GM12878 (cell line): ENCODE data around the gene PHLDB1. TPM values are rescaled to one million over a fixed set of nuclear protein-coding genes. Genes with fewer than 3 reads are reported as not detected.

ENCODE experiments used
- ATAC-seq: fragments of 200-7000 bp; cut with Tn5 transposase; 3 replicates; pipeline ENCODE4 v1.9.1; 2020; ENCODE audit warnings: mild to moderate bottlenecking, moderate library complexity
- BruUV-seq: library from RNA; stranded (reverse); fragments of 400-500 nt; replicated peaks from 2 replicates; lab custom pipeline; 2021; lab: Mats Ljungman, UMichigan
- CTCF ChIA-PET: fragments of 300-600 bp; sonication (Branson Sonifier 250); formaldehyde crosslinking; extraction: SDS; loops from one replicate; lab custom pipeline; 2021; ENCODE audit warnings: inconsistent platforms; lab: Yijun Ruan, JAX
- POLR2A ChIA-PET: fragments of 350-600 bp; formaldehyde crosslinking; extraction: SDS; loops from one replicate; lab custom pipeline; 2021; ENCODE audit warnings: inconsistent platforms; lab: Charles Lee
- RAD21 ChIA-PET: fragments of 300-600 bp; sonication (Branson Sonifier 250); formaldehyde crosslinking; loops from one replicate; lab custom pipeline; 2023; ENCODE audit warnings: antibody characterized with exemption; ENCODE audit not compliant: unreplicated experiment; lab: Charles Lee
- SMC1A ChIA-PET: fragments of 300-600 bp; sonication (Branson Sonifier 250); formaldehyde crosslinking; loops from one replicate; lab custom pipeline; 2023; ENCODE audit not compliant: unreplicated experiment, uncharacterized antibody; lab: Charles Lee
- DNase-seq: peaks from one replicate; pipeline ENCODE4 v3.0.0-alpha.2; 2011; ENCODE audit warnings: low read depth, low spot score
- FAIRE-seq: peaks from 3 replicates; lab custom pipeline; 2011; peaks lifted over from hg19 to GRCh38; lab: Jason Lieb, UNC
- H2AFZ ChIP-seq: 2 replicates; pipeline ENCODE4 v1.6.0; 2011; ENCODE audit warnings: low read depth, low read length, control low read depth; ENCODE audit not compliant: control insufficient read depth
- H3K27ac ChIP-seq: 2 replicates; pipeline ENCODE4 v1.5.1; 2011; ENCODE audit warnings: control low read depth; ENCODE audit not compliant: control insufficient read depth, insufficient read depth
- H3K27me3 ChIP-seq, 2 experiments: replicated peaks in 1 of 2; 2 replicates each; pipeline versions ENCODE4 v1.6.0 to v1.6.1; 2011; ENCODE audit warnings: low read length in 1 of 2; ENCODE audit not compliant: control insufficient read depth in 2 of 2, insufficient read depth in 2 of 2
- H3K36me3 ChIP-seq, 2 experiments: 2 replicates each; pipeline ENCODE4 v1.5.1; 2011; ENCODE audit warnings: low read length in 1 of 2; ENCODE audit not compliant: control insufficient read depth in 2 of 2, insufficient read depth in 2 of 2
- H3K4me1 ChIP-seq: 2 replicates; pipeline ENCODE4 v1.6.1; 2011; ENCODE audit warnings: mild to moderate bottlenecking, low read length, moderate library complexity, mixed read lengths; ENCODE audit not compliant: control insufficient read depth, insufficient read depth
- H3K4me2 ChIP-seq: 2 replicates; pipeline ENCODE4 v1.6.0; 2011; ENCODE audit warnings: control low read depth; ENCODE audit not compliant: control insufficient read depth, insufficient read depth
- H3K4me3 ChIP-seq: fragments of 200-600 bp; sonication (generic); 2 replicates; pipeline ENCODE4 v1.5.1; 2016
- H3K79me2 ChIP-seq: 2 replicates; pipeline ENCODE4 v1.6.0; 2011; ENCODE audit warnings: low read length; ENCODE audit not compliant: control insufficient read depth, insufficient read depth
- H3K9ac ChIP-seq: 2 replicates; pipeline ENCODE4 v1.8.0; 2011; ENCODE audit warnings: low read length, control low read depth, mixed read lengths; ENCODE audit not compliant: control insufficient read depth, insufficient read depth
- H3K9me3 ChIP-seq: replicated peaks from 3 replicates; pipeline ENCODE4 v1.5.1; 2011; ENCODE audit warnings: mild to moderate bottlenecking, low read length; ENCODE audit not compliant: control insufficient read depth, insufficient read depth
- H4K20me1 ChIP-seq: 2 replicates; pipeline ENCODE4 v1.6.0; 2011; ENCODE audit not compliant: control insufficient read depth, insufficient read depth
- CEBPB ChIP-seq, 2 experiments: fragments of 150-350 bp in 1 of 2; IDR thresholded peaks; 2 replicates each; pipeline ENCODE4 v1.6.1; 2012 to 2014; ENCODE audit warnings: low read depth in 2 of 2, low read length in 2 of 2, borderline replicate concordance in 1 of 2, inconsistent platforms in 1 of 2
- CHD2 ChIP-seq: IDR thresholded peaks from 2 replicates; pipeline ENCODE4 v1.6.1; 2011; ENCODE audit warnings: low read depth, low read length, improper control_type of control experiment, borderline replicate concordance
- CHD4 ChIP-seq: fragments of 200-600 bp; sonication (generic); IDR thresholded peaks from 2 replicates; pipeline ENCODE4 v1.6.1; 2016; ENCODE audit warnings: mild to moderate bottlenecking
- CREM ChIP-seq: IDR thresholded peaks from 2 replicates; pipeline ENCODE4 v1.6.1; 2014; ENCODE audit warnings: antibody characterized with exemption, low read depth
- HDAC6 ChIP-seq: fragments of 200-600 bp; sonication (generic); IDR thresholded peaks from one replicate; pipeline ENCODE4 v1.8.0; 2017; ENCODE audit warnings: antibody characterized with exemption; ENCODE audit not compliant: unreplicated experiment
- MYB ChIP-seq: fragments of 150-350 bp; IDR thresholded peaks from 2 replicates; pipeline ENCODE4 v1.6.1; 2014; ENCODE audit warnings: mild to moderate bottlenecking, low read depth, low read length, borderline replicate concordance
- PAX8 ChIP-seq: fragments of 450-650 bp; IDR thresholded peaks from 2 replicates; pipeline ENCODE4 v1.6.1; 2017; ENCODE audit warnings: mild to moderate bottlenecking, moderate library complexity
- PBX3 ChIP-seq: IDR thresholded peaks from 2 replicates; pipeline ENCODE4 v1.6.1; 2011; ENCODE audit warnings: mild to moderate bottlenecking, low read depth, low read length, moderate library complexity; ENCODE audit not compliant: insufficient replicate concordance
- POLR2A ChIP-seq: IDR thresholded peaks from 2 replicates; pipeline ENCODE4 v1.6.1; 2011; ENCODE audit warnings: low read depth, mild to moderate bottlenecking, low read length
- SMAD5 ChIP-seq: IDR thresholded peaks from 2 replicates; pipeline ENCODE4 v1.6.1; 2016; ENCODE audit warnings: antibody characterized with exemption, low read depth
- ZBTB11 ChIP-seq: fragments of 450-650 bp; formaldehyde crosslinking; IDR thresholded peaks from 2 replicates; pipeline ENCODE4 v1.5.0; 2022; ENCODE audit warnings: mild to moderate bottlenecking, missing genetic modification characterization
- ZNF622 ChIP-seq: fragments of 450-650 bp; IDR thresholded peaks from 2 replicates; pipeline ENCODE4 v1.6.1; 2017; ENCODE audit warnings: mild to moderate bottlenecking, inconsistent platforms
- WGBS: methylation state at CpG from one replicate; pipeline ENCODE4 v1.1.6; 2016; ENCODE audit warnings: low lambda C conversion rate; ENCODE audit not compliant: insufficient replicate concordance, insufficient coverage; ENCODE audit errors: missing lambda C conversion rate; 5-methylcytosine and 5-hydroxymethylcytosine counted together
- in situ Hi-C: fragments of 300-500 bp; cut with MboI; formaldehyde crosslinking; loops from 9 replicates; pipeline ENCODE4 v1.14.3; 2018; ENCODE audit warnings: mixed read lengths
- intact Hi-C: fragments of 100-400 bp; cut with micrococcal nuclease; formaldehyde crosslinking; loops from one replicate; pipeline ENCODE4 v1.14.2; 2022; ENCODE audit not compliant: unreplicated experiment
- polyA plus RNA-seq, 11 experiments: library from polyadenylated mRNA; depleted of rRNA in 4 of 11; unstranded in 6 of 11; stranded (reverse) in 5 of 11; fragments of >200 nt; fragmentation: Nextera tagmentation in 4 of 11; fragmentation: Illumina TruSeq in 1 of 11; extraction: Ambion mirVana in 4 of 11; extraction: Trizol in 1 of 11; gene quantifications; 1 replicate in 1 of 11; 2 replicates in 10 of 11; pipeline versions ENCODE4 v1.2.1 to v1.2.3, GENCODE V29; 2011 to 2016; ENCODE audit warnings: inconsistent platforms in 2 of 11, missing spikeins in 2 of 11, low read depth in 1 of 11
- total RNA-seq, 4 experiments: library from RNA; depleted of rRNA in 3 of 4; stranded (reverse); fragments of >200 nt in 3 of 4; fragmentation: Illumina TruSeq in 1 of 4; extraction: Trizol in 1 of 4; gene quantifications; 2 replicates each; pipeline versions ENCODE4 v1.2.1 to v1.2.3, GENCODE V29; 2013 to 2021
- TF ChIP-seq, protein P1 (sequence below): fragments of 150-350 bp; IDR thresholded peaks from 2 replicates; pipeline ENCODE4 v1.6.1; 2014; ENCODE audit warnings: mild to moderate bottlenecking, low read depth, low read length

The PHLDB1 gene
- total and polyA plus RNA-seq, 10 of the 15 experiments (the other 5 are each of a cell fraction or from before 2014, with no cell fraction given), result 0.03 to 0.26 (median 0.18) TPM; not detected in 4

DNA sequence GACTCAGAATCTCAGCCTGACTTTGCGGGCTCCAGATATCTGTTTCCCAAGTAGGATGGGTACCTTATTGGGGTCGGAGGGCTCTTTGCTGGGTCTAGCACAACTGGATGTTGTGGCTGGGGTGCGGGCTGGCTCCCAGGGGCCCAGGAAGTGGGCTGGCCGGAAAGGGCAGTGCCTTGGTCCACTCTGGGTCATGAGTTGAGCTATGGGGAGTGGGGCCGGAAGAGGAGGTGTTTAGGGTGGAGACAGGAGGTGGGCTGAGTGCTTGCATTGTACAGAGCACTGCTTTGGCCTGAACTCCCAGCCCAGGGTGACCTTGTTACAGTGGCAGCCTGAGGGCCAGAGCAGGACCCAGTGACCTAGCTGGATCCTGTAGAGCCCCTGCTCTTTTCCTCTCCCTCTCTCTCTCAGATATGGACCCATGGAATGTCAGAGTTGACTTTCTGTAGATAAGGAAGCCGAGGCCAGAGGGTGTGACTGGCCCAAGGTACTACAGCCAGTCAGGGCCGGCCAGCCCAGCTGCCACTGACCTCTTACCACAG lies 13.2 kb downstream of the PHLDB1 start:
- Histone ChIP-seq H3K9ac (no peak overlapping the region), H3K27me3 (peaks cover 5 to 6% of the 10 kb centered on the region in 2 experiments), H3K79me2 (no peaks in the 10 kb centered on the region), H3K27ac (no peak overlapping the region), H3K4me1 (no peaks in the 10 kb centered on the region), H3K36me3 (no peaks in the 10 kb centered on the region), H3K4me2 (no peak overlapping the region), H4K20me1 (no peaks in the 10 kb centered on the region), H3K9me3 (no peaks in the 10 kb centered on the region), H2AFZ (no peak overlapping the region), H3K4me3 (no peak overlapping the region)
- intact Hi-C loops (no loop called here), in situ Hi-C loops (no loop called here)
- ChIA-PET RAD21 (no interaction called here), SMC1A (no interaction called here), CTCF (no interaction called here), POLR2A (no interaction called here)
- no TSS peak for BruUV-seq
- no peak for TF ChIP-seq POLR2A
- TF ChIP-seq CREM, result no peak
- no peak for TF ChIP-seq HDAC6
- TF ChIP-seq ZNF622, result no peak
- no peak for TF ChIP-seq ZBTB11
- TF ChIP-seq CHD2, result no peak
- TF ChIP-seq CHD4, result no peak
- no peak for TF ChIP-seq CEBPB (IDR thresholded peaks at IDR 0.05; ENCODE audit: borderline replicate concordance in 1 of 2, low read depth in 2 of 2, low read length in 2 of 2)
- TF ChIP-seq SMAD5, result no peak
- no peak for TF ChIP-seq MYB
- TF ChIP-seq PBX3, result no peak
- TF ChIP-seq PAX8, result no peak
- TF ChIP-seq, protein P1, sequence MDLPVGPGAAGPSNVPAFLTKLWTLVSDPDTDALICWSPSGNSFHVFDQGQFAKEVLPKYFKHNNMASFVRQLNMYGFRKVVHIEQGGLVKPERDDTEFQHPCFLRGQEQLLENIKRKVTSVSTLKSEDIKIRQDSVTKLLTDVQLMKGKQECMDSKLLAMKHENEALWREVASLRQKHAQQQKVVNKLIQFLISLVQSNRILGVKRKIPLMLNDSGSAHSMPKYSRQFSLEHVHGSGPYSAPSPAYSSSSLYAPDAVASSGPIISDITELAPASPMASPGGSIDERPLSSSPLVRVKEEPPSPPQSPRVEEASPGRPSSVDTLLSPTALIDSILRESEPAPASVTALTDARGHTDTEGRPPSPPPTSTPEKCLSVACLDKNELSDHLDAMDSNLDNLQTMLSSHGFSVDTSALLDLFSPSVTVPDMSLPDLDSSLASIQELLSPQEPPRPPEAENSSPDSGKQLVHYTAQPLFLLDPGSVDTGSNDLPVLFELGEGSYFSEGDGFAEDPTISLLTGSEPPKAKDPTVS, result no peak
- FAIRE-seq (no peak), DNase-seq (no peak), ATAC-seq (peak; percentile 23; the same call in 1 of the 3 replicates)
- 42% methylated on average over 7 of the region's 7 CpGs for WGBS
